Amygdala (tissue), 56 donors: ENCODE data around the gene VAV2.

ENCODE experiments used
- DNase-seq, 56 donors: peaks; one replicate each; lab custom pipeline; 2025; lab: John Stamatoyannopoulos, UW

Gene VAV2

DNA sequence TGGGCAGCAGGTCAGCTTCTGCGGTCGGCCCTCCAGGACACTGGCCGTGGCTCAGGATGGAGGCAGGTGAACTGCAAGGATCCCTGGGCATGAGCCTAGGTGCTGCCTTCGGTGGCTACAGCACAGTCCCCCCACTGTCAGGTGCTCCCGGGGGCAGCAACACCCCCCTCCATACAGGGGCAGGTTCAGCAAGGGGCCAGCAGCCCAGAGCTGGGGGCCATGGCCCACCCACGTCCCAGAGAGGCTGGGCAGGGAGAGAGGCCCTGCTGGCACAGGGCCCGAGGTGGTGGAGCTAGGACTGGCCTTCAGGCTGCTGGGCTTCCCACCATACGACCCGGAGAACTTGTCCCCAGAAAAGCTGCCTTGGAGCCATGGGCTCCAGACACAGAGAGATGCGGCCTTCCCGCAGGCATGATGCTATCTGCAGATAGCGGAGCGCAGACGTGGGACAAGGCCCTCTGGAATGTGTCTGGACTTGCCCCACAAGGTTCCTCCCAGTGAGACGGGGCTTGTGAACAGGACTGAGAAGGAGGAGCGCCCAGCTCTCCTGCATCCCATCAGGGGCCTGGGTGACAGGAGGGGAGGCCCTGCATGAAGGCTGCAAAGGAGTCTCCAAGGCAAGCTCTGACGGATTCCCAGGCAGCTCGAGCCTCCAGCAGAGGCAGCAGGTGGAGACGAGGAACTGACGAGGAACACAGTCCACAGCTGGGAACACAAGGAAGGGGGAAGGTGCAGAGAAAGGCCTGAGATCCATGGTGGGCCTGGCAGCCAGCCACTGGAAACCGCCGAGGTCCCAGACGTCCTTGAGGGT, 111.1 kb downstream of the VAV2 start:
- DNase-seq: no peak

GRCh38 chr9:133880136-133880535, 112.0 kb downstream of the VAV2 start:
- DNase-seq: no peak

DNA sequence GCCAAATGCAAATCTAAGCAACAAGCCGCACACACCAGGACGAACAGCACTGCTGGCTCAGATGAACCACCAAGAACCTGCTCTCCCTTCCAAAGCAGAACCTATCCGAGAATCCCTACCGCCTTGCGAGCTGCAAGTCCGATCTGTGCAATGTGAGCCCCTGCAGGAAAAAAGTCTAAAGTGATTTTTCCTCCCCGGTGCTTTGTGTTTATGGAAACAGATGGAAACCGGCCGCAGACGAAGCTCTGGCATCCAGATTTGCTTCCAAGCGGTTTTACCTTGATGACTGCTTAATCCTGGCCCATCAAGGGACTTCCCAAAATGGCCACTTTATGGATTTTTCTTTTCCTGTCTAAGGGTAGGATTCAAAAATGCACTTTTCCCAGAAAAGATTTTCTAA, 112.5 kb downstream of the VAV2 start:
- DNase-seq: no peak

- no peak for DNase-seq
Measured at GRCh38 chr9:133878402-133878801, 113.7 kb downstream of the VAV2 start.

DNA sequence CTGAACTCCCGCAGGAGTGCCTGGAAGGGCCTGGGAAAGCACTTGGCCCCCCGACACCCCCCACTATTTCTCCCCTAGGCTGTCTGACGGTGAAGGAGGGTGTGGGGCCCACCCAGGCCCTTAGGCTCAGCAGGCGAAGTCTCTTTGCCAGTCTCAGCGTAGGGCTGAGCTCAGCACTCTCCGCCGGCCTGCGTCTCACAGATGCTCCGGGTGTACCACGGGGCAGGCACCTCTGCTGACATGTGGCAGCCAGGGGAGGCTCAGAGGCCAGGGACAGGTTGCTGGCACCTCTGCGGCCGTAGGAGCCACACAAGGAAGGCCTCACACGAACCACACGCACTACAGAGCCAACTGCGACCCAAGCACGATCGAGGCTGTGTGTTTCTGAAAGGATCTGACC, 114.2 kb downstream of the VAV2 start:
- no peak for DNase-seq

GRCh38 chr9:133877327-133877726, 114.8 kb downstream of the VAV2 start:
- DNase-seq: no peak

DNA sequence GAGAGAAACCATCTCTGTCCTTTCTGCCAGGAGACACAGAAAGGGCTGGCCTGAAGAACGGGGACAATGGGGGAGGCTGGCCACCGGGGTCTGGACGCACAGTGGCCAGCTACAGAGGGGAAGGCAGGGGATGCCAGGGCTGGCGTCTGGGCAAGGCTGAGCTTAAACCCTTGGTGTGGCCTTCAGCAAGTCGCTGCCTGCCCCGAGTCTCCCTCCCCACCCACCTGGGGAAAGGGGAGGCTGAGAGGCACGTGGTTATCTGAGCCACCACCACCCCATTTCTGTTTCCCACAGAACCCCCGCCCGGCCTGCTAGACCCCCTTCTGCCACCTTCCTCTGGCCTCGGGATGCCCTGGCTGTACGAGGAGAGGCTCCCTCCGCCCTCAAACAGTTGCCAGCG, 115.3 kb downstream of the VAV2 start:
- no peak for DNase-seq

GRCh38 chr9:133876144-133876543, 116.0 kb downstream of the VAV2 start:
- DNase-seq: no peak

- DNase-seq: no peak
Measured at GRCh38 chr9:133875131-133875530, 117.0 kb downstream of the VAV2 start.

- DNase-seq: no peak
Measured at GRCh38 chr9:133874659-133875058, 117.5 kb downstream of the VAV2 start.

- DNase-seq: no peak
Measured at GRCh38 chr9:133874060-133874657, 118.0 kb downstream of the VAV2 start.

GRCh38 chr9:133873461-133873891, 118.6 kb downstream of the VAV2 start:
- peak in 17 of 56 donors; percentile 5 to 49 (median 25) for DNase-seq

GRCh38 chr9:133873009-133873408, 119.1 kb downstream of the VAV2 start:
- no peak for DNase-seq

- DNase-seq: no peak
Measured at GRCh38 chr9:133870598-133871595, 121.2 kb downstream of the VAV2 start.

GRCh38 chr9:133869674-133870405, 122.3 kb downstream of the VAV2 start:
- DNase-seq: no peak

- DNase-seq: no peak
Measured at GRCh38 chr9:133868203-133868602, 123.9 kb downstream of the VAV2 start.

DNA sequence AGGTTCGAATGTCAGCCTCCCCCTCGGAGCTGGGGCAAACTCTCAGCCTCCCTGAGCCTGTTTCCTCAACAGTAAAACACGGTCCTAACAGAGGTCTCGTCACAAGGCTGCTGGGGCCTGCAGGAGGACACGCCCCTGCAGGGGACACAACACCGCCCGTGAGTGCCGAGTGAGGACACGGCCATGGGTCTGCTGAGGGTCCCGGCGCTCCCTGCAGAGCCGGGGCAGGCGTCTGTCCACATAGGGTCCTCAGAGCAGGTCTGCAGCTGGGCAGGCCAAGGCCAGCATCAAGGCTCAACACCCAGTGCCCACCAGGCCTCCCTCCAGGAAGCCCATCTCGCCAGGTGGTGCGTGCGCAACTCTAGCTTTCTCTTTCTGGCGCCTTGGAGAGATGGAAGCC, 125.2 kb downstream of the VAV2 start:
- DNase-seq: no peak

DNA sequence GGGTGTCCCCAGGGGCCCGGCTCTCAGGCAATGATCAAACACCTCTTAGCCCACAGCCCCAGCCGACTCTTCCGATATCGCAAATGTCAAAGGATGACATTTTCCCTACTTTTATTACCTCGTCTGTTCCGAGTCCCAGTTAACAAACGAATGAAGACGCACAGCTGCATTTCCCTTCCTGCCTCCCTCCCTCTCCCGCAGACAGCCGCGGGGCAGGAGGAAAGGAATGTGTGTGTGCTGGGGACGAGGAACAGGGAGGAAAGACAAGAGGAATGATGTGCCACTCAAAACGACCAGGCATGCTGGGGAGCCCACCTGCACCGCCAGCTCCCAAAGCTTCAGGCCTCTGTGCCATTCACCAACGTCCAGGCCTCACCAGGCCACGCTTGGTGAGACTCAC, 128.1 kb downstream of the VAV2 start:
- DNase-seq: no peak

GRCh38 chr9:133863257-133863592, 128.9 kb downstream of the VAV2 start:
- no peak for DNase-seq

GRCh38 chr9:133862585-133863256, 129.4 kb downstream of the VAV2 start:
- DNase-seq: peak in 31 of 56 donors; percentile 7 to 74 (median 36)
